HL-60 (cell line): Measurements from ENCODE around the gene DHFR.

ENCODE experiments used
- DNase-seq, 2 experiments: peaks; one replicate each; pipeline ENCODE4 v3.0.0-alpha.2; 2010 to 2020; ENCODE audit warnings: low read depth in 1 of 2, low spot score in 1 of 2
- H3K27ac ChIP-seq: fragments of 250-450 bp; sonication (Bioruptor Pico); replicated peaks from 2 replicates; pipeline ENCODE4 v1.5.1; 2020; ENCODE audit warnings: mild to moderate bottlenecking, moderate library complexity
- H3K27me3 ChIP-seq: fragments of 250-450 bp; sonication (Bioruptor Pico); 2 replicates; pipeline ENCODE4 v1.5.1; 2021; ENCODE audit warnings: mild to moderate bottlenecking, moderate library complexity; ENCODE audit not compliant: insufficient read depth, poor library complexity, severe bottlenecking
- H3K4me3 ChIP-seq: replicated peaks from 2 replicates; pipeline ENCODE4 v1.5.1; 2011; ENCODE audit warnings: mild to moderate bottlenecking, control low read depth, low read length; ENCODE audit not compliant: insufficient read depth
- GABPA ChIP-seq: IDR thresholded peaks from 2 replicates; pipeline ENCODE4 v1.6.1; 2012; ENCODE audit warnings: low read depth
- POLR2AphosphoS5 ChIP-seq: IDR thresholded peaks from 2 replicates; pipeline ENCODE4 v1.6.1; 2012; ENCODE audit warnings: low read depth
- SPI1 ChIP-seq: IDR thresholded peaks from 2 replicates; pipeline ENCODE4 v1.6.1; 2012; ENCODE audit warnings: low read depth, mild to moderate bottlenecking, borderline replicate concordance
- TF ChIP-seq, protein P1 (sequence below): IDR thresholded peaks from 2 replicates; pipeline ENCODE4 v1.6.1; 2012; ENCODE audit warnings: low read depth; ENCODE audit not compliant: insufficient replicate concordance
- TF ChIP-seq, protein P2 (sequence below): IDR thresholded peaks from one replicate; pipeline ENCODE4 v1.5.1; 2011; ENCODE audit warnings: low read length, control low read depth, inconsistent platforms; ENCODE audit not compliant: insufficient read depth

Gene DHFR

DNA sequence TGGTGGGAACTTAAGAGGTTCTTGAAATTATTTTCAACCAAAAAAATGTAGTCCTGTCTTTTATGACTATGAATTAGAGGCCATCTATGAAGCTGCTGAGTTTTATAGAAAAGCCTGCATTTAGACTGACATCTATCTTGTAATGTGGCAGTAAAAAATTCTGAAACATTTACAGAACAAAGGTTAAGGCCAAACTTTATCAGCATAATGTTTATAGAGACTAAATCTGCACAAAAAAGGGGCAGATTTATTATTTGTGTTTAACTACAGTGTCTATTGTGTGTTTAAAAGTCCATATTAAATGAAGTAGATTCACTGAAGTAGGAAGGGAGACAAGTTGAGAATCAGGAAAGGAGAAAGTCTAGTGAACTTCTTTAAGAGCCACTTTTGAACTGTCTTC lies 47.4 kb downstream of the DHFR start:
- TF ChIP-seq, protein P1, sequence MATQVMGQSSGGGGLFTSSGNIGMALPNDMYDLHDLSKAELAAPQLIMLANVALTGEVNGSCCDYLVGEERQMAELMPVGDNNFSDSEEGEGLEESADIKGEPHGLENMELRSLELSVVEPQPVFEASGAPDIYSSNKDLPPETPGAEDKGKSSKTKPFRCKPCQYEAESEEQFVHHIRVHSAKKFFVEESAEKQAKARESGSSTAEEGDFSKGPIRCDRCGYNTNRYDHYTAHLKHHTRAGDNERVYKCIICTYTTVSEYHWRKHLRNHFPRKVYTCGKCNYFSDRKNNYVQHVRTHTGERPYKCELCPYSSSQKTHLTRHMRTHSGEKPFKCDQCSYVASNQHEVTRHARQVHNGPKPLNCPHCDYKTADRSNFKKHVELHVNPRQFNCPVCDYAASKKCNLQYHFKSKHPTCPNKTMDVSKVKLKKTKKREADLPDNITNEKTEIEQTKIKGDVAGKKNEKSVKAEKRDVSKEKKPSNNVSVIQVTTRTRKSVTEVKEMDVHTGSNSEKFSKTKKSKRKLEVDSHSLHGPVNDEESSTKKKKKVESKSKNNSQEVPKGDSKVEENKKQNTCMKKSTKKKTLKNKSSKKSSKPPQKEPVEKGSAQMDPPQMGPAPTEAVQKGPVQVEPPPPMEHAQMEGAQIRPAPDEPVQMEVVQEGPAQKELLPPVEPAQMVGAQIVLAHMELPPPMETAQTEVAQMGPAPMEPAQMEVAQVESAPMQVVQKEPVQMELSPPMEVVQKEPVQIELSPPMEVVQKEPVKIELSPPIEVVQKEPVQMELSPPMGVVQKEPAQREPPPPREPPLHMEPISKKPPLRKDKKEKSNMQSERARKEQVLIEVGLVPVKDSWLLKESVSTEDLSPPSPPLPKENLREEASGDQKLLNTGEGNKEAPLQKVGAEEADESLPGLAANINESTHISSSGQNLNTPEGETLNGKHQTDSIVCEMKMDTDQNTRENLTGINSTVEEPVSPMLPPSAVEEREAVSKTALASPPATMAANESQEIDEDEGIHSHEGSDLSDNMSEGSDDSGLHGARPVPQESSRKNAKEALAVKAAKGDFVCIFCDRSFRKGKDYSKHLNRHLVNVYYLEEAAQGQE, result no peak
- TF ChIP-seq GABPA (no peak), SPI1 (no peak), POLR2AphosphoS5 (no peak)
- H3K27me3 ChIP-seq, result no peaks in the 10 kb centered on the region
- no peak for DNase-seq
- H3K4me3 ChIP-seq, result no peak overlapping the region
- no peak overlapping the region for H3K27ac ChIP-seq

DNA sequence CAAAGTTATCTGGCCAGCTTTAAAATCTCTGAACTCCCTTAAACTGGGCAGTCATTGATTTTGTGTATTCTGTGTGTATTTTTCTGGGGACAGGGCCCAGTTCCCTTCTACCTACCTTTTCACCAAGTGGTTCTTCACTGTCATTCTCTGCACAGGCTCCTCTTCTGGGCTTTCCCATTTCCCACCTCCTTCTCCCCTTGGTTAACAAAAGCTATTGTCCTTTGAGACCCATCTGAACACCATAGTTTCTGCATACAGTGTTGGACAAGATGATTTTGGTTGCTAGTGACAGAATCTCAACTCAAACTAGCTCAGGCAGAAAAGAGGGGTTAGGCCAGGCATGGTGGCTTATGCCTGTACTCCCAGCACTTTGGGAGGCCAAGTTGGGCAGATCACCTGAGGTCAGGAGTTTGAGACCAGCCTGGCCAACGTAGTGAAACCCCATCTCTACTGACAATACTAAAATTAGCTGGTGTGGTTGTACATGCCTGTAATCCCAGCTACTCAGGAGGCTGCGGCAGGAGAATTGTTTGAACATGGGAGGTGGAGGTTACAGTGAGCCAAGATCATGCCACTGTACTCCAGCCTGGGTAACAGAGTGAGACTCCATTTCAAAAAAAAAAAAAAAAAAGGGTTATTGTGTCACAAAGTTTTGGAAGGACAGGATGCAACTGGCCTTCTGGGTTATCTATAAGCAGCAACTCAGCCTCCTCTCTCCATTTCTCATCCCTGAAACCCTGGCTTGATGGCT lies 53.7 kb downstream of the DHFR start:
- Histone ChIP-seq H3K27me3 (no peaks in the 10 kb centered on the region), H3K4me3 (no peak overlapping the region), H3K27ac (no peak overlapping the region)
- TF ChIP-seq SPI1, result no peak
- TF ChIP-seq GABPA, result no peak
- TF ChIP-seq, protein P2, sequence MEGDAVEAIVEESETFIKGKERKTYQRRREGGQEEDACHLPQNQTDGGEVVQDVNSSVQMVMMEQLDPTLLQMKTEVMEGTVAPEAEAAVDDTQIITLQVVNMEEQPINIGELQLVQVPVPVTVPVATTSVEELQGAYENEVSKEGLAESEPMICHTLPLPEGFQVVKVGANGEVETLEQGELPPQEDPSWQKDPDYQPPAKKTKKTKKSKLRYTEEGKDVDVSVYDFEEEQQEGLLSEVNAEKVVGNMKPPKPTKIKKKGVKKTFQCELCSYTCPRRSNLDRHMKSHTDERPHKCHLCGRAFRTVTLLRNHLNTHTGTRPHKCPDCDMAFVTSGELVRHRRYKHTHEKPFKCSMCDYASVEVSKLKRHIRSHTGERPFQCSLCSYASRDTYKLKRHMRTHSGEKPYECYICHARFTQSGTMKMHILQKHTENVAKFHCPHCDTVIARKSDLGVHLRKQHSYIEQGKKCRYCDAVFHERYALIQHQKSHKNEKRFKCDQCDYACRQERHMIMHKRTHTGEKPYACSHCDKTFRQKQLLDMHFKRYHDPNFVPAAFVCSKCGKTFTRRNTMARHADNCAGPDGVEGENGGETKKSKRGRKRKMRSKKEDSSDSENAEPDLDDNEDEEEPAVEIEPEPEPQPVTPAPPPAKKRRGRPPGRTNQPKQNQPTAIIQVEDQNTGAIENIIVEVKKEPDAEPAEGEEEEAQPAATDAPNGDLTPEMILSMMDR, result no peak
- TF ChIP-seq, protein P1, result no peak
- no peak for TF ChIP-seq POLR2AphosphoS5
- no peak for DNase-seq

DNA sequence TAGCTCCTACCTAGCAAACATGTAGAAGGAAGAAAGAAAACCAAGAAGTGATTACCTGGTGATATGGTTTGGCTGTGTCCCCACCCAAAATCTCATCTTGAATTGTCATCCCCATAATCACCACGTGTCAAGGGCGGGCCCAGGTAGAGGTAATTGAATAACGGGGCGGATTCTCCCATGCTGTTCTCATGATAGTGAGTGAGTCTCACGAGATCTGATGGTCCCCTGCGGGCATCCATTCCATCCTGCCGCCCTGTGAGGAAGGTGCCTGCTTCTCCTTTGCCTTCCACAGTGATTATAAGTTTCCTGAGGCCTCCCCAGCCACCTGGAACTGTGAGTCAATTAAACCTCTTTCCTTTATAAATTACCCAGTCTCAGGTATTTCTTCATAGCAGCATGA lies 57.3 kb downstream of the DHFR start:
- TF ChIP-seq POLR2AphosphoS5, result no peak
- TF ChIP-seq SPI1, result no peak
- no peak for TF ChIP-seq GABPA
- TF ChIP-seq, protein P1, result no peak
- TF ChIP-seq, protein P2, result no peak
- no peak overlapping the region for H3K27ac ChIP-seq
- no peaks in the 10 kb centered on the region for H3K27me3 ChIP-seq
- no peak for DNase-seq
- H3K4me3 ChIP-seq, result no peak overlapping the region
